NCI-H2029 treated with DMSO at 0.1 percent for 48 hours (cell line): ENCODE measurements around the gene KLHL17.
"Not testable (repeated sequence)": the region's sequence is repeated elsewhere in the genome, so short reads cannot be mapped to it uniquely, and the experiment has no call there.

ENCODE experiments used
- DNase-seq: peaks from one replicate; lab custom pipeline; 2025; lab: John Stamatoyannopoulos, UW

KLHL17 gene

DNA sequence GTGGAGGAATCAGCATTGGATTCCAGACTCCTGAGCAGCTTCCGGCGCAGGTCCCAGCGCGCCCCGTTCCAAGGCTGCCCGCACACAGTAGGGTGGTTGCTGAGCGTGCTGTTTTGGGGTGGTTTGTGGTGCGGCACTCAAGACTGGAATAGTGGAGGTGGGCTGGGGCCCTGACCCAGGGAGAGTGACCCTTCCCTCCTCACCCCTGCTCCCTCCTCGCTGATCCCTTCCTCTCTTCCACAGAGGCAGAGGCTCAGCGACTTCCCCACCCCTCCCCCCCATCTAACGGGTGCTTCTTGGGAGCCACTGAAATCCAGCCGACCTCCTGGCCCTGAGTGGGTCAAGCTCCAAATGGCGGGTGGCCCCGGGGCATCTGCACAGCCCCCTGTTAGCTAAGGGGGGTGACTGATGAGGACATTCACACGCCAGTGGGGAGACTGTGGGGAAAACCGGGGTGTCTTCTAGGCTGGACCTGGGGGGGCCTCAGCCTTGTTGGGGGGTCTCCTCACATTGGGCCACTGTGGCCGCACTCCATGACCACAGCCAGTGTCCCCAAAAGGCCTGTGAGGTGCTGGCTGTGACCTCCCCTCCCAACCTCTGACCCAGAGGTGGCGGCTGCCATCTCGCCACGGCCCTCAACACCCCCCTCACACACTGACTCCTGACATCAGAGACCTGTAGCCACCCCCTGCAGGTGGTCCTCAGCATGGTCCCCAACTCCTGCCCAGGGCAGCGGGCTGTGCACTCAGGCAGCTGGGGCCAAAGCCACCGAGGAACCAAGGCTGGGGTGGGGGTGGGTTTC, 43.4 kb downstream of the KLHL17 start:
- no peak for DNase-seq

DNA sequence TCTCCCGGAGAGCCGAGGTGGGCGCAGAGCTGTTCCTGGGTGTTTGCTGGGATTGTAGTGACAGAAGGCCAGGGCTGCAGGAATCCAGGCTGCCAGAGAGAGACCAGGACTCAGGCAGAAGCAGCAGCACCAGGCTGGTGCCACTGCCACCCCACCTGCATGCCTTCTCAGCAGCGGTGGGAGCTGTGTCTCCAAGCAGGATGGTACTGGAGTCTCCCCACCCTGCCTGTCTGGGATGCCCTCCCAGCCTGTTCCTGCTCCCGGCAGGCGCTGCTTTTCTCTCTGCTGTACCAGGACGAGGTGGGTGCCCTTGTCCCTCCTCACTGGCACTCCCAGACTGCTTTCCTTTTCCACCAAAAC, 44.0 kb downstream of the KLHL17 start:
- no peak for DNase-seq

GRCh38 chr1:1004780-1005697, 44.7 kb downstream of the KLHL17 start:
- peak; percentile 20 for DNase-seq

- no peak for DNase-seq
These were observed 45.5 kb downstream of the KLHL17 start for GRCh38 chr1:1005774-1006304.

- DNase-seq, result no peak
These were observed 46.1 kb downstream of the KLHL17 start for GRCh38 chr1:1006305-1007159.

DNA sequence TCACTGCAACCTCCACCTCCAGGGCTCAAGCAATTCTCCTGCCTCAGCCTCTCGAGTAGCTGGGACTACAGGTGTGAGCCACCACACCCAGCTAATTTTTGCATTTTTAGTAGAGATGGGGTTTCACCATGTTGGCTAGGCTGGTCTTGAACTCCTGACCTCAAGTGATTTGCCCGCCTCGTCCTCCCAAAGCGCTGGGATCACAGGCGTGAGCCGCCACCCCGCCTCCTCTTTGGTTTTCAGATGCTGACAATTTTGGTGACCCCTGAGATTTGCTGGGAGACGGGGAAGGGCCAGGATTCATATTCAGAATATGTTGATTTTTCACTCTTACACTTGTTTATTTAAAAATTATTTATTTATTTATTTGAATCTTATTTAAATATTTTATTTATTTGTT, 49.7 kb downstream of the KLHL17 start:
- DNase-seq, result not testable (repeated sequence)

DNA sequence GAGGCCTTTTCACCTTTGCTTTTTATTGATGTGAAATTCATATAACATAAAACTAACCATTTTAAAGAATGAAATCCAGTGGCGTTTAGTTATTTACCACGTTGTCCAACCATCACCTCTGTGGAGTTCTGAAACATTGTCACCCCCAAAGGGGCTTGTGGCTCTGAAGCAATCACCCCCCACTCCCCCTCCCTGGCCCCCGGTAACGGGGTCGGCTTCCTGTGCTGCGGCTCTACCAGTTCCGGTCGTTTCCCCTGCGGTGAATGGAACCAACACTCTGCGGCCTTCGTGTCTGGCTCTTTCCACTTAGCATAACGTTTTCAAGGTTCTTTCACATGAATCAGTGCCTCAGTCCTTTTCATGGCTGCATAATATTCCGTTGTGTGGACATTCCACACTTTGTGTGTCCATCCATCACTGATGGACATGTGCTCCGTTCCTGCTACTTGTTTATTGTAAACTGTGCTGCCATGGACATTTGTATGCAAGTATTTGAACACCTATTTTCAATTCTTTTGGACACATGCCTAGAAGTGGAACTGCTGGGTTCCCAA, 51.1 kb downstream of the KLHL17 start:
- no peak for DNase-seq

DNA sequence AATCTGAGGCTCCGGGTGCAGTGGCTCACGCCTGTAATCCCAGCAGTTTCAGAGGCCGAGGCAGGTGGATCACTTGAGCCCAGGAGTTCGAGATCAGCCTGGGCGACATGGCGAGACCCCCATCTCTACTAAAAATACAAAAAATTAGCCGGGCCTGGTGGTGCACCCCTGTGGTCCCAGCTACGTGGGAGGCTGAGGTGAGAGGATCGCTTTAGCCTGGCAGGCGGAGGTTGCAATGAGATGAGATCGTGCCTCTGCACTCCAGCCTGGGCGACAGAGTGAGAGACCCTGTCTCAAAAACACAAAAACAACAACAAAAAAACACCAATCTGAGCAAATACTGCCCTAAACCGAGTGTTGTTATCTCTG, 52.3 kb downstream of the KLHL17 start:
- DNase-seq, result not testable (repeated sequence)

DNA sequence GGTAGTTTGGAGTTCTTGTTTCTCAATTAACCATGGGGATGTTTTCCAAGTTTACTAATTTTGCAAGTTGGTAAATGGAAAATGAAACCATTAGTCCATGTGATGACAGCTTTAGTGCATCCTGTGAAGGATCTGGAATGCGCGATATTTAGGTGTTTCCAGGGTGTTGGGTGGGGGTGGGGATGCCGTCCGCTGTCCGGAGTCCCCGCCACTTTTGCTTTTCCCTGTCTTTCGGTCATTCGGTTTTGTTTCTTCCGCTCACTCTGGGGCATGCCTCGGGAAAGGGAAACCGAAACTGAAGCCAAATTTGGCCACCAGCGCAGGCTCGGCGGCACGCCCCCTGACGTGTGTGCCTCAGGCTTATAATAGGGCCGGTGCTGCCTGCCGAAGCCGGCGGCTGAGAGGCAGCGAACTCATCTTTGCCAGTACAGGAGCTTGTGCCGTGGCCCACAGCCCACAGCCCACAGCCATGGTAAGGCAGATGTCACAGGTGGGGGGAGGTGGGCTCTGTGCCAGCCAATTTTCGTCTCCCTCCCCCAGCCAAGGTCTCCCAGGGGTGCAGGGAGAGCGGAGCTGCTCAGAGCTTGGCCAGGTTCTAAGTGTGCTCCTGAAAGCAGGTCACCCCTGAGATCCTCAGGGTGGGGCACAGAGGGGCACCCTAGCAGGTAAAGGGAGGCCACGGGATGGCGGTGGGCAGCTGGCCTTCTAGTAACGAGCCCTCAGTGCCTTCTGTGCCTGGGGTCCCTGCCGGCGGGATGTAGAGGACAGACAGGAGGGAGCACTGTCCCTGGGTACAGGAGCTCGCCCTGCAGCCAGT, 52.9 kb downstream of the KLHL17 start, which contains the start of gene ISG15:
TSS of gene ISG15 (plus strand) at position 393 of the 817 bp plus-strand sequence. CDS start at position 470, 77 bp downstream.
- peak; percentile 47 for DNase-seq

DNA sequence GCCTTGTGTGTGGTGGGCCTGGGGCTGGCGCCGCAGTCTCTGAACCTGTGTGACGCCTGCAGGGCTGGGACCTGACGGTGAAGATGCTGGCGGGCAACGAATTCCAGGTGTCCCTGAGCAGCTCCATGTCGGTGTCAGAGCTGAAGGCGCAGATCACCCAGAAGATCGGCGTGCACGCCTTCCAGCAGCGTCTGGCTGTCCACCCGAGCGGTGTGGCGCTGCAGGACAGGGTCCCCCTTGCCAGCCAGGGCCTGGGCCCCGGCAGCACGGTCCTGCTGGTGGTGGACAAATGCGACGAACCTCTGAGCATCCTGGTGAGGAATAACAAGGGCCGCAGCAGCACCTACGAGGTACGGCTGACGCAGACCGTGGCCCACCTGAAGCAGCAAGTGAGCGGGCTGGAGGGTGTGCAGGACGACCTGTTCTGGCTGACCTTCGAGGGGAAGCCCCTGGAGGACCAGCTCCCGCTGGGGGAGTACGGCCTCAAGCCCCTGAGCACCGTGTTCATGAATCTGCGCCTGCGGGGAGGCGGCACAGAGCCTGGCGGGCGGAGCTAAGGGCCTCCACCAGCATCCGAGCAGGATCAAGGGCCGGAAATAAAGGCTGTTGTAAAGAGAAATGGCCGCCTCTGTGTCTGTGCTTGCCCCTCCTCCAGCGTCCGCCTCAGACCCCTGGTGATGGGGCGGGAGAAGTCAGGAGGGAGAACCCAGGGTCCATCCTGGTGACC, 53.7 kb downstream of the KLHL17 start:
- DNase-seq, result no peak

- no peak for DNase-seq
These were observed 54.7 kb downstream of the KLHL17 start for GRCh38 chr1:1014799-1015681.
